ENCODE measurements around the gene CUTA.

- TF ChIP-seq CTCF (conservative IDR thresholded peaks at IDR 0.05; ENCODE audit: low read length) (peak; percentile 81), EZH2phosphoT487 (IDR thresholded peaks at IDR 0.05; ENCODE audit: borderline replicate concordance, low read depth, low read length) (no peak)
Measured at GRCh38 chr6:33414592-33415271, 3.2 kb downstream of the CUTA start.

Data from OCI-LY7 (cell line).